OCI-LY1 (cell line): ENCODE data around the gene STAT3.

ENCODE experiments used
- H2AFZ ChIP-seq: fragments of 200-600 bp; sonication (generic), shearing (Covaris generic); 2 replicates; pipeline ENCODE4 v1.6.0; 2014; ENCODE audit warnings: antibody characterized with exemption, mild to moderate bottlenecking, low read length
- H3F3A ChIP-seq: fragments of 200-600 bp; sonication (generic), shearing (Covaris generic); 2 replicates; pipeline ENCODE4 v1.6.0; 2014; ENCODE audit warnings: mild to moderate bottlenecking, antibody characterized with exemption, low read length, moderate library complexity; ENCODE audit not compliant: insufficient read depth
- H3K27ac ChIP-seq: fragments of 200-600 bp; sonication (generic); 2 replicates; pipeline ENCODE4 v1.5.1; 2014; ENCODE audit warnings: low read length, mixed run types, mild to moderate bottlenecking, low read depth; ENCODE audit not compliant: poor library complexity, severe bottlenecking
- H3K27me3 ChIP-seq: fragments of 200-600 bp; sonication (generic); 2 replicates; pipeline ENCODE4 v1.6.0; 2014; ENCODE audit warnings: antibody characterized with exemption, mild to moderate bottlenecking, low read length, moderate library complexity; ENCODE audit not compliant: insufficient read depth
- H3K36me3 ChIP-seq: fragments of 200-600 bp; sonication (generic); 2 replicates; pipeline ENCODE4 v1.6.1; 2014; ENCODE audit warnings: mild to moderate bottlenecking, antibody characterized with exemption, low read length, moderate library complexity, mixed read lengths; ENCODE audit not compliant: insufficient read depth
- H3K4me1 ChIP-seq: fragments of 200-600 bp; sonication (generic); 2 replicates; pipeline ENCODE4 v1.5.1; 2014; ENCODE audit warnings: mild to moderate bottlenecking, low read length, moderate library complexity; ENCODE audit not compliant: insufficient read depth, severe bottlenecking
- H3K4me2 ChIP-seq: fragments of 200-600 bp; sonication (generic), shearing (Covaris generic); 2 replicates; pipeline ENCODE4 v1.6.1; 2014; ENCODE audit warnings: low read length
- H3K4me3 ChIP-seq: fragments of 200-600 bp; sonication (generic); 2 replicates; pipeline ENCODE4 v1.5.1; 2014; ENCODE audit warnings: low read length, low read depth, mild to moderate bottlenecking, mixed read lengths; ENCODE audit not compliant: poor library complexity, severe bottlenecking
- H3K79me2 ChIP-seq: fragments of 200-600 bp; shearing (Covaris generic); 2 replicates; pipeline ENCODE4 v1.6.1; 2016; ENCODE audit warnings: mixed run types, low read length, mixed read lengths; ENCODE audit not compliant: insufficient read depth
- H3K9ac ChIP-seq: fragments of 200-600 bp; sonication (generic), shearing (Covaris generic); 2 replicates; pipeline ENCODE4 v1.6.1; 2014; ENCODE audit warnings: mild to moderate bottlenecking, low read length, mixed read lengths
- H3K9me2 ChIP-seq: fragments of 200-600 bp; sonication (generic), shearing (Covaris generic); 2 replicates; pipeline ENCODE4 v1.6.1; 2014; ENCODE audit warnings: low read depth, mild to moderate bottlenecking, low read length, mixed read lengths
- H3K9me3 ChIP-seq: fragments of 200-600 bp; shearing (Covaris generic); 2 replicates; pipeline ENCODE4 v1.6.1; 2014; ENCODE audit warnings: low read length, mixed read lengths
- H4K20me1 ChIP-seq: fragments of 200-600 bp; sonication (generic), shearing (Covaris generic); 2 replicates; pipeline ENCODE4 v1.6.0; 2016; ENCODE audit warnings: mild to moderate bottlenecking, low read length; ENCODE audit not compliant: insufficient read depth
- EZH2 ChIP-seq: fragments of 200-600 bp; sonication (generic), shearing (Covaris generic); IDR thresholded peaks from 2 replicates; pipeline ENCODE4 v1.8.0; 2017; ENCODE audit warnings: borderline replicate concordance, mixed run types, mild to moderate bottlenecking, antibody characterized with exemption, low read length, moderate library complexity, mixed read lengths
- TF ChIP-seq, protein P1 (sequence below): fragments of 200-600 bp; sonication (generic), shearing (Covaris generic); IDR thresholded peaks from 2 replicates; pipeline ENCODE4 v1.5.1; 2017; ENCODE audit warnings: mild to moderate bottlenecking, antibody characterized with exemption, low read length, moderate library complexity, mixed read lengths

Gene STAT3

DNA sequence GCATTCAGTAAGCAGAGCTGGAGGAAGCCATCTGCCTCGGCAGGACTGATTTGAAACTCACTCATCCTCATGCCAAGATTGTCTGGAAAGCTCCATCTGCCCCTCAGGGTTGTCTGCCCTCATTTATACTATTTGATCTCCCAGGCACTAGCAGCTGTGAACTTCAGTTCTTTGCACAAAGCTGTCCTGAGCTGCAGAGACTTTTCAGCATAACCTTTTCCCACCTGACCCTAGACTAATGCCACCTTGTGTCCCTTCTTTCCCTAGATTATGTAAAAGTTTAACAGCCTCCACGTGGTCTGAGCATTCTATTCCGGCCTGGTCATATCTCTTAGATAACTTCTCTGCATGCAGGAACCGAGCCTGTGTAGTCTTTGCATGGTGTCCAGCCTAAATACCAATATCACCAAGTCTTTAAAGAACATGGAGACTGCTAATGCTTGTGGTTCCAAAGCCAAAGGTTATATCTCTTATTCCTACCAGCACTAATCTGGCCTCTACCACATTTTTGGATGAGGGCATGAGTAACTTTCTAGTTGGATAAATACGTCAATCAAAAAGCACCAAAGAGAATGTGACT, 70.9 kb downstream of the STAT3 start:
- no peak overlapping the region for H3K9ac ChIP-seq
- H2AFZ ChIP-seq, result no peak overlapping the region
- no peaks in the 10 kb centered on the region for H3K79me2 ChIP-seq
- H3K27me3 ChIP-seq, result no peaks in the 10 kb centered on the region
- TF ChIP-seq, protein P1, sequence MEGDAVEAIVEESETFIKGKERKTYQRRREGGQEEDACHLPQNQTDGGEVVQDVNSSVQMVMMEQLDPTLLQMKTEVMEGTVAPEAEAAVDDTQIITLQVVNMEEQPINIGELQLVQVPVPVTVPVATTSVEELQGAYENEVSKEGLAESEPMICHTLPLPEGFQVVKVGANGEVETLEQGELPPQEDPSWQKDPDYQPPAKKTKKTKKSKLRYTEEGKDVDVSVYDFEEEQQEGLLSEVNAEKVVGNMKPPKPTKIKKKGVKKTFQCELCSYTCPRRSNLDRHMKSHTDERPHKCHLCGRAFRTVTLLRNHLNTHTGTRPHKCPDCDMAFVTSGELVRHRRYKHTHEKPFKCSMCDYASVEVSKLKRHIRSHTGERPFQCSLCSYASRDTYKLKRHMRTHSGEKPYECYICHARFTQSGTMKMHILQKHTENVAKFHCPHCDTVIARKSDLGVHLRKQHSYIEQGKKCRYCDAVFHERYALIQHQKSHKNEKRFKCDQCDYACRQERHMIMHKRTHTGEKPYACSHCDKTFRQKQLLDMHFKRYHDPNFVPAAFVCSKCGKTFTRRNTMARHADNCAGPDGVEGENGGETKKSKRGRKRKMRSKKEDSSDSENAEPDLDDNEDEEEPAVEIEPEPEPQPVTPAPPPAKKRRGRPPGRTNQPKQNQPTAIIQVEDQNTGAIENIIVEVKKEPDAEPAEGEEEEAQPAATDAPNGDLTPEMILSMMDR, result no peak
- no peak for TF ChIP-seq EZH2
- H3K4me2 ChIP-seq, result no peak overlapping the region
- no peak overlapping the region for H3K27ac ChIP-seq
- H3K9me2 ChIP-seq, result no peaks in the 10 kb centered on the region
- no peaks in the 10 kb centered on the region for H3K9me3 ChIP-seq
- H3K4me1 ChIP-seq, result peaks cover 21% of the 10 kb centered on the region
- H4K20me1 ChIP-seq, result no peaks in the 10 kb centered on the region
- no peaks in the 10 kb centered on the region for H3F3A ChIP-seq
- no peaks in the 10 kb centered on the region for H3K36me3 ChIP-seq
- H3K4me3 ChIP-seq, result no peak overlapping the region

DNA sequence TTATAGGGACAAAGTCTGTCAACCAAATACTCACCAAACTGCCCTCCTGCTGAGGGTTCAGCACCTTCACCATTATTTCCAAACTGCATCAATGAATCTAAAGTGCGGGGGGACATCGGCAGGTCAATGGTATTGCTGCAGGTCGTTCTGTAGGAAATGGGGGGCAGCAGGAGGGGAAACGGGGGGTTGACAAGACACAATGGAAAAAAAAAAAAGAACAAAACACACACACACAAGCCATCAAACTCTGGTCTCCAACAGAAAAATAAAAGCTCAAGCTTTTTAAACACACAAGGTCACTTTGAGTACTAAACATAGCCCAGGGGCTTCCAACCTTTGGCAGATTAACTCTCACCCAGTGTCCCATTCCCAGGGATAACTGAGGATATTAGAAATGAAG, 71.5 kb downstream of the STAT3 start:
- Histone ChIP-seq H3K9me3 (no peaks in the 10 kb centered on the region), H3K79me2 (no peaks in the 10 kb centered on the region), H3K4me1 (peaks cover 26% of the 10 kb centered on the region), H3F3A (no peaks in the 10 kb centered on the region), H3K9me2 (no peaks in the 10 kb centered on the region), H4K20me1 (no peaks in the 10 kb centered on the region), H3K27ac (no peak overlapping the region), H3K4me3 (no peak overlapping the region), H3K9ac (no peak overlapping the region), H3K36me3 (no peaks in the 10 kb centered on the region), H2AFZ (no peak overlapping the region), H3K4me2 (no peak overlapping the region), H3K27me3 (no peaks in the 10 kb centered on the region)
- no peak for TF ChIP-seq EZH2
- TF ChIP-seq, protein P1, result no peak

DNA sequence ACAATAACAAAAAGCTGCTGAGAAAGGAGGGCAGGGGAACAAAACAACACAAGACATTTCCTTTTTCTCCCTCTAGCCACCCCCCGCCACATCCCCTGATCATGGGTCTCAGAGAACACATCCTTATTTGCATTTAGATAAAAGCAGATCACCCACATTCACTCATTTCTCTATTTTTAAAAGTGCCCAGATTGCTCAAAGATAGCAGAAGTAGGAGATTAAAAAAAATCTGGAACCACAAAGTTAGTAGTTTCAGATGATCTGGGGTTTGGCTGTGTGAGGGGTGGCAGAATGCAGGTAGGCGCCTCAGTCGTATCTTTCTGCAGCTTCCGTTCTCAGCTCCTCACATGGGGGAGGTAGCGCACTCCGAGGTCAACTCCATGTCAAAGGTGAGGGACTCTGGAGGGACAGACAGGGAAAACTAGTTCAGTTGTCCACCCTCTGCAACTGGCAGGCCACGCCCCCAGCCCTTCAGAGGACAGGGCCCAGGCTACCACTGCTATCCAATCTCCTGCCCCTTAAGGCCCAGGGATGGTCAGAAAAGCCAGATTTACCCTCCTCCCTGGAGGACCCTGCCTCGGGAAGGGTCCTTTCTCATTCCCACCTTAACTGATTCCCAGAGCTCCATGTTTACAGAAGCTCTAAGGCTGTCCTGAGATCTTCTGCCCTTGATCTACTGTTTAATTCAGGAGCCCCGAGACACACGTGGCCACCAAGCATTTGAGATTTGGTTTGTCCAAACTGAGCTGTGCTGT, 72.7 kb downstream of the STAT3 start:
- H3K4me3 ChIP-seq, result no peak overlapping the region
- no peaks in the 10 kb centered on the region for H3K79me2 ChIP-seq
- H3F3A ChIP-seq, result no peaks in the 10 kb centered on the region
- no peaks in the 10 kb centered on the region for H3K9me2 ChIP-seq
- no peaks in the 10 kb centered on the region for H3K36me3 ChIP-seq
- no peak overlapping the region for H2AFZ ChIP-seq
- H4K20me1 ChIP-seq, result no peaks in the 10 kb centered on the region
- H3K4me2 ChIP-seq, result no peak overlapping the region
- TF ChIP-seq, protein P1, result no peak
- TF ChIP-seq EZH2, result no peak
- no peak overlapping the region for H3K9ac ChIP-seq
- H3K27me3 ChIP-seq, result no peaks in the 10 kb centered on the region
- no peaks in the 10 kb centered on the region for H3K9me3 ChIP-seq
- H3K27ac ChIP-seq, result no peak overlapping the region
- peaks cover 26% of the 10 kb centered on the region for H3K4me1 ChIP-seq
